Neural cell (in vitro differentiated cells): ENCODE measurements around the gene CALHM6.

ENCODE experiments used
- CTCF ChIP-seq: fragments of 450-650 bp; IDR thresholded peaks from 2 replicates; pipeline ENCODE4 v1.5.1; 2014; ENCODE audit warnings: antibody characterized with exemption, mild to moderate bottlenecking, moderate library complexity; ENCODE audit not compliant: poor library complexity, severe bottlenecking
- POLR2AphosphoS5 ChIP-seq: IDR thresholded peaks from 2 replicates; pipeline ENCODE4 v1.6.1; 2012
- TF ChIP-seq, protein P1 (sequence below): IDR thresholded peaks from 2 replicates; pipeline ENCODE4 v1.6.1; 2012; ENCODE audit warnings: borderline replicate concordance

DNA sequence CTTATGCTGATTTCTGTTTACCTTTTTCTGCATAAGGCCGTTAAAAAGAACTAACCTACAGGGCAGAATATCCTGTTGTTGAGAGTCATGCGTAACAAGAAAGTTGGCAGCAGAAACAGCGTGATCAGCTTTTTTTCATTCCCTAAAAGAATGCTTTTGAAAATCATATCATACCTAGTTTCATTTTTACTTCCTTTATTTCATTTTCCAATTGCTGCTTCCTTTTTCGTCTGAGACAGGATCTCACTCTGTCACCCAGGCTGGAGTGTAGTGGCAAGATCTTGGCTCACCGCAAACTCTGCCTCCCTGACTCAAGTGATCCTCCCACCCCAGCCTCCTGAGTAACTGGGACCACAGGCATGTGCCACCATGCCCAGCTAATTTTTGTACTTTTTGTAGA, 4.1 kb downstream of the CALHM6 start:
- TF ChIP-seq, protein P1, sequence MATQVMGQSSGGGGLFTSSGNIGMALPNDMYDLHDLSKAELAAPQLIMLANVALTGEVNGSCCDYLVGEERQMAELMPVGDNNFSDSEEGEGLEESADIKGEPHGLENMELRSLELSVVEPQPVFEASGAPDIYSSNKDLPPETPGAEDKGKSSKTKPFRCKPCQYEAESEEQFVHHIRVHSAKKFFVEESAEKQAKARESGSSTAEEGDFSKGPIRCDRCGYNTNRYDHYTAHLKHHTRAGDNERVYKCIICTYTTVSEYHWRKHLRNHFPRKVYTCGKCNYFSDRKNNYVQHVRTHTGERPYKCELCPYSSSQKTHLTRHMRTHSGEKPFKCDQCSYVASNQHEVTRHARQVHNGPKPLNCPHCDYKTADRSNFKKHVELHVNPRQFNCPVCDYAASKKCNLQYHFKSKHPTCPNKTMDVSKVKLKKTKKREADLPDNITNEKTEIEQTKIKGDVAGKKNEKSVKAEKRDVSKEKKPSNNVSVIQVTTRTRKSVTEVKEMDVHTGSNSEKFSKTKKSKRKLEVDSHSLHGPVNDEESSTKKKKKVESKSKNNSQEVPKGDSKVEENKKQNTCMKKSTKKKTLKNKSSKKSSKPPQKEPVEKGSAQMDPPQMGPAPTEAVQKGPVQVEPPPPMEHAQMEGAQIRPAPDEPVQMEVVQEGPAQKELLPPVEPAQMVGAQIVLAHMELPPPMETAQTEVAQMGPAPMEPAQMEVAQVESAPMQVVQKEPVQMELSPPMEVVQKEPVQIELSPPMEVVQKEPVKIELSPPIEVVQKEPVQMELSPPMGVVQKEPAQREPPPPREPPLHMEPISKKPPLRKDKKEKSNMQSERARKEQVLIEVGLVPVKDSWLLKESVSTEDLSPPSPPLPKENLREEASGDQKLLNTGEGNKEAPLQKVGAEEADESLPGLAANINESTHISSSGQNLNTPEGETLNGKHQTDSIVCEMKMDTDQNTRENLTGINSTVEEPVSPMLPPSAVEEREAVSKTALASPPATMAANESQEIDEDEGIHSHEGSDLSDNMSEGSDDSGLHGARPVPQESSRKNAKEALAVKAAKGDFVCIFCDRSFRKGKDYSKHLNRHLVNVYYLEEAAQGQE, result no peak
- TF ChIP-seq CTCF (no peak), POLR2AphosphoS5 (no peak)
